Measurements from ENCODE around the gene PRDX6.
"Not testable (repeated sequence)": the region's sequence is repeated elsewhere in the genome, so short reads cannot be mapped to it uniquely, and the experiment has no call there.

Gene PRDX6

GRCh38 chr1:173470608-173471007, 6.5 kb upstream of the PRDX6 start:
- no peak for DNase-seq

GRCh38 chr1:173473599-173474011, 3.5 kb upstream of the PRDX6 start:
- DNase-seq: no peak

- no peak for DNase-seq
Observed at GRCh38 chr1:173474097-173474779, 2.9 kb upstream of the PRDX6 start.

GRCh38 chr1:173474780-173475421, 2.2 kb upstream of the PRDX6 start:
- not testable (repeated sequence) for DNase-seq

GRCh38 chr1:173475564-173476196, 1.5 kb upstream of the PRDX6 start:
- peak; percentile 24 for DNase-seq

- DNase-seq: no peak
Observed at GRCh38 chr1:173476197-173476664, 904 bp upstream of the PRDX6 start.

GRCh38 chr1:173476665-173477285, 360 bp upstream of the PRDX6 start:
- peak; percentile 82 for DNase-seq

- DNase-seq: no peak
Observed at GRCh38 chr1:173478094-173478674, 1.0 kb downstream of the PRDX6 start.

GRCh38 chr1:173479649-173480048, 2.5 kb downstream of the PRDX6 start:
- DNase-seq: no peak

- DNase-seq: no peak
Observed at GRCh38 chr1:173481195-173481772, 4.1 kb downstream of the PRDX6 start.

- DNase-seq: no peak
Observed at GRCh38 chr1:173482683-173483082, 5.5 kb downstream of the PRDX6 start.

- DNase-seq: no peak
Observed at GRCh38 chr1:173484276-173484675, 7.1 kb downstream of the PRDX6 start.

- no peak for DNase-seq
Observed at GRCh38 chr1:173485401-173485800, 8.3 kb downstream of the PRDX6 start.

- no peak for DNase-seq
Observed at GRCh38 chr1:173488001-173488400, 10.9 kb downstream of the PRDX6 start.

GRCh38 chr1:173489149-173489600, 12.0 kb downstream of the PRDX6 start:
- DNase-seq: no peak

GRCh38 chr1:173489929-173490328, 12.8 kb downstream of the PRDX6 start:
- DNase-seq: no peak

GRCh38 chr1:173491508-173491907, 14.4 kb downstream of the PRDX6 start:
- DNase-seq: no peak

- DNase-seq: not testable (repeated sequence)
Observed at GRCh38 chr1:173493125-173493524, 16.0 kb downstream of the PRDX6 start.

GRCh38 chr1:173495609-173496267, 18.6 kb downstream of the PRDX6 start:
- DNase-seq: no peak

GRCh38 chr1:173496757-173497320, 19.7 kb downstream of the PRDX6 start:
- DNase-seq: no peak

GRCh38 chr1:173499729-173500128, 22.6 kb downstream of the PRDX6 start:
- DNase-seq: no peak

GRCh38 chr1:173502104-173502503, 25.0 kb downstream of the PRDX6 start:
- no peak for DNase-seq

Measured in stimulated activated CD4-positive, alpha-beta T cell treated with anti-CD3 and anti-CD28 coated beads, Interleukin-1b, Interleukin-23, amount 100 ng/mL, for 48 hours (primary cell).